ENCODE results near the gene PPP1R9B.

PPP1R9B gene

GRCh38 chr17:50129728-50130558 lies 20.5 kb downstream of the PPP1R9B start, which contains the start of gene SAMD14:
SAMD14 (minus strand) TSS chr17:50130160; CDS start chr17:50124959, 5,201 bp downstream.
- DNase-seq (ENCODE audit: low read depth), result peak; percentile 60
- peak within 1 kb of the TSS; percentile 65 for H3K4me3 ChIP-seq (ENCODE audit: low read depth, low read length)
- no peak for TF ChIP-seq CTCF (IDR thresholded peaks at IDR 0.05; ENCODE audit: insufficient read depth, low read depth, low read length, missing control alignments)

- no peak for DNase-seq (ENCODE audit: low read depth)
- peak overlapping the region; percentile 23 for H3K4me3 ChIP-seq (ENCODE audit: low read depth, low read length)
- TF ChIP-seq CTCF (IDR thresholded peaks at IDR 0.05; ENCODE audit: insufficient read depth, low read depth, low read length, missing control alignments), result no peak
Observed at GRCh38 chr17:50129353-50129727, 21.1 kb downstream of the PPP1R9B start.

- no peak for DNase-seq (ENCODE audit: low read depth)
- no peak overlapping the region for H3K4me3 ChIP-seq (ENCODE audit: low read depth, low read length)
- no peak for TF ChIP-seq CTCF (IDR thresholded peaks at IDR 0.05; ENCODE audit: insufficient read depth, low read depth, low read length, missing control alignments)
Observed at GRCh38 chr17:50128441-50129352, 21.8 kb downstream of the PPP1R9B start.

- no peak for TF ChIP-seq CTCF (IDR thresholded peaks at IDR 0.05; ENCODE audit: insufficient read depth, low read depth, low read length, missing control alignments)
- no peak overlapping the region for H3K4me3 ChIP-seq (ENCODE audit: low read depth, low read length)
- DNase-seq (ENCODE audit: low read depth), result no peak
Observed at GRCh38 chr17:50127697-50128361, 22.6 kb downstream of the PPP1R9B start.

- TF ChIP-seq CTCF (IDR thresholded peaks at IDR 0.05; ENCODE audit: insufficient read depth, low read depth, low read length, missing control alignments), result no peak
- H3K4me3 ChIP-seq (ENCODE audit: low read depth, low read length), result no peak overlapping the region
- no peak for DNase-seq (ENCODE audit: low read depth)
Observed at GRCh38 chr17:50125420-50125997, 25.0 kb downstream of the PPP1R9B start.

GRCh38 chr17:50123649-50124349 lies 26.7 kb downstream of the PPP1R9B start:
- no peak overlapping the region for H3K4me3 ChIP-seq (ENCODE audit: low read depth, low read length)
- no peak for TF ChIP-seq CTCF (IDR thresholded peaks at IDR 0.05; ENCODE audit: insufficient read depth, low read depth, low read length, missing control alignments)
- no peak for DNase-seq (ENCODE audit: low read depth)

Data from GM12865 (cell line).